ENCODE results near the gene TLR4. TPM values are rescaled to one million over a fixed set of nuclear protein-coding genes. Genes with fewer than 3 reads are reported as not detected.

The TLR4 gene
- total and polyA plus RNA-seq, 10 of the 15 experiments (the other 5 are each of a cell fraction or from before 2014, with no cell fraction given): 0.03 to 0.50 (median 0.16) TPM

Small RNAs within 50 kb of the gene (small RNA-seq; reads per million reads assigned to genes)
- gene RNU6-1082P: not detected

Measured in GM12878 (cell line).